Activated CD4-positive, alpha-beta T cell treated with anti-CD3 and anti-CD28 coated beads, Interleukin-2, amount 10 ng/mL, durations not matched to agents 24 days and 14 days (primary cell): Measurements from ENCODE around the gene PPFIA3. TPM values are rescaled to one million over a fixed set of nuclear protein-coding genes. Genes with fewer than 3 reads are reported as not detected.

Experiments used
- total RNA-seq: library from RNA; stranded (reverse); gene quantifications from 2 replicates; pipeline ENCODE4 v1.2.3, GENCODE V29; 2022

The PPFIA3 gene
- total RNA-seq, 1 donor from 2014 or later: 4.5 TPM

Other genes with a start within 250 kb of the PPFIA3 start
- 40.5 and 42.1 TPM in 2 replicates for gene PPP1R15A, start 247.1 kb upstream of the PPFIA3 start, total RNA-seq
- not detected in 2 replicates for gene TULP2, start 220.8 kb upstream of the PPFIA3 start, total RNA-seq
- 116 and 117 TPM in 2 replicates for gene NUCB1, start 219.2 kb upstream of the PPFIA3 start, total RNA-seq
- gene DHDH, start 185.8 kb upstream of the PPFIA3 start, total RNA-seq: 0.35 TPM in 1 of 2 replicates, not detected in the other
- gene BAX, start 164.7 kb upstream of the PPFIA3 start, total RNA-seq: 257 and 298 TPM in 2 replicates
- 696 and 697 TPM in 2 replicates for gene FTL, start 154.2 kb upstream of the PPFIA3 start, total RNA-seq
- 73.8 and 77.8 TPM in 2 replicates for gene GYS1, start 126.2 kb upstream of the PPFIA3 start, total RNA-seq
- gene RUVBL2, start 125.7 kb upstream of the PPFIA3 start, total RNA-seq: 190 and 195 TPM in 2 replicates
- not detected in 2 replicates for gene LHB, start 102.5 kb upstream of the PPFIA3 start, total RNA-seq
- not detected in 2 replicates for gene CGB3, start 95.2 kb upstream of the PPFIA3 start, total RNA-seq
- not detected in 2 replicates for gene CGB2, start 87.7 kb upstream of the PPFIA3 start, total RNA-seq
- gene CGB1, start 82.6 kb upstream of the PPFIA3 start, total RNA-seq: not detected in 2 replicates
- gene CGB5, start 75.7 kb upstream of the PPFIA3 start, total RNA-seq: not detected in 2 replicates
- not detected in 2 replicates for gene CGB8, start 70.4 kb upstream of the PPFIA3 start, total RNA-seq
- not detected in 2 replicates for gene CGB7, start 61.8 kb upstream of the PPFIA3 start, total RNA-seq
- gene NTF4, start 54.7 kb upstream of the PPFIA3 start, total RNA-seq: not detected in 2 replicates
- gene KCNA7, start 46.8 kb upstream of the PPFIA3 start, total RNA-seq: not detected in 2 replicates
- gene SNRNP70, start 34.1 kb upstream of the PPFIA3 start, total RNA-seq: 270 and 281 TPM in 2 replicates
- gene LIN7B, start 5.2 kb upstream of the PPFIA3 start, total RNA-seq: 5.4 and 6.0 TPM in 2 replicates
- 2.0 and 2.5 TPM in 2 replicates for gene C19orf73, start 401 bp upstream of the PPFIA3 start, total RNA-seq
- gene HRC, start 35.9 kb downstream of the PPFIA3 start, total RNA-seq: not detected in 2 replicates
- 1.4 and 1.8 TPM in 2 replicates for gene TRPM4, start 38.2 kb downstream of the PPFIA3 start, total RNA-seq
- 0.69 and 1.3 TPM in 2 replicates for gene SLC6A16, start 205.6 kb downstream of the PPFIA3 start, total RNA-seq
- gene CD37, start 215.9 kb downstream of the PPFIA3 start, total RNA-seq: 131 and 134 TPM in 2 replicates
- not detected in 2 replicates for gene TEAD2, start 242.9 kb downstream of the PPFIA3 start, total RNA-seq
- gene DKKL1, start 244.3 kb downstream of the PPFIA3 start, total RNA-seq: not detected in 2 replicates